ENCODE results near the gene SLC22A1.

- TF ChIP-seq KLF16 (tag by site-specific recombination; IDR thresholded peaks at IDR 0.05) = no peak
- no peak for TF ChIP-seq ZNF558 (tag by site-specific recombination; IDR thresholded peaks at IDR 0.05)
- no peak for TF ChIP-seq ZNF629 (tag by site-specific recombination; IDR thresholded peaks at IDR 0.05)
Observed at GRCh38 chr6:160073272-160073671, 48.3 kb upstream of the SLC22A1 start.
